Neural cell (in vitro differentiated cells): ENCODE data around the gene MGAT5. TPM values are rescaled to one million over a fixed set of nuclear protein-coding genes. Genes with fewer than 3 reads are reported as not detected.

ENCODE experiments used
- H2AFZ ChIP-seq: fragments of 200-600, 300-800 bp; sonication (generic), shearing (Covaris generic); 2 replicates; pipeline ENCODE4 v1.6.0; 2014; ENCODE audit warnings: low read depth, mild to moderate bottlenecking, antibody characterized with exemption, low read length, moderate library complexity
- H3F3A ChIP-seq: fragments of 200-600 bp; shearing (Covaris generic); 2 replicates; pipeline ENCODE4 v1.6.1; 2016; ENCODE audit warnings: mild to moderate bottlenecking, moderate library complexity, mixed read lengths, antibody characterized with exemption, low read length; ENCODE audit not compliant: insufficient read depth, poor library complexity, severe bottlenecking
- H3K27ac ChIP-seq: fragments of 200-600, 300-800 bp; sonication (generic), shearing (Covaris generic); 2 replicates; pipeline ENCODE4 v1.5.1; 2014; ENCODE audit warnings: mild to moderate bottlenecking, low read length, moderate library complexity
- H3K27me3 ChIP-seq: fragments of 300-800, 200-600 bp; sonication (generic), shearing (Covaris generic); 2 replicates; pipeline ENCODE4 v1.6.0; 2014; ENCODE audit warnings: mild to moderate bottlenecking, low read depth, low read length, moderate library complexity; ENCODE audit not compliant: insufficient read depth
- H3K36me3 ChIP-seq: fragments of 300-800, 200-600 bp; sonication (generic), shearing (Covaris generic); 2 replicates; pipeline ENCODE4 v1.5.1; 2014; ENCODE audit warnings: mild to moderate bottlenecking, antibody characterized with exemption, low read length, moderate library complexity; ENCODE audit not compliant: insufficient read depth
- H3K4me2 ChIP-seq: fragments of 300-800, 200-600 bp; sonication (generic), shearing (Covaris generic); 2 replicates; pipeline ENCODE4 v1.6.0; 2014; ENCODE audit warnings: mild to moderate bottlenecking, low read length
- H3K4me3 ChIP-seq: fragments of 300-800, 200-600 bp; sonication (generic), shearing (Covaris generic); 2 replicates; pipeline ENCODE4 v1.5.1; 2014; ENCODE audit warnings: mild to moderate bottlenecking, low read length, moderate library complexity
- H3K79me2 ChIP-seq: fragments of 200-600 bp; shearing (Covaris generic); replicated peaks from 2 replicates; pipeline ENCODE4 v1.6.0; 2014; ENCODE audit warnings: mild to moderate bottlenecking, low read length, moderate library complexity; ENCODE audit not compliant: insufficient read depth
- H3K9ac ChIP-seq: fragments of 300-800, 200-600 bp; sonication (generic), shearing (Covaris generic); 2 replicates; pipeline ENCODE4 v1.6.1; 2016; ENCODE audit warnings: mild to moderate bottlenecking, low read length, mixed read lengths
- H3K9me2 ChIP-seq: fragments of 200-600 bp; shearing (Covaris generic); 2 replicates; pipeline ENCODE4 v1.6.1; 2016; ENCODE audit warnings: mild to moderate bottlenecking, low read length, mixed read lengths; ENCODE audit not compliant: insufficient read depth
- H3K9me3 ChIP-seq: fragments of 200-600, 300-800 bp; sonication (generic), shearing (Covaris generic); 2 replicates; pipeline ENCODE4 v1.6.1; 2016; ENCODE audit warnings: mild to moderate bottlenecking, mixed run types, low read length, moderate library complexity, mixed read lengths
- H4K20me1 ChIP-seq: fragments of 200-600 bp; shearing (Covaris generic); 2 replicates; pipeline ENCODE4 v1.6.1; 2016; ENCODE audit warnings: mild to moderate bottlenecking, mixed run types; ENCODE audit not compliant: insufficient read depth
- EP300 ChIP-seq: fragments of 450-650 bp; conservative IDR thresholded peaks from 2 replicates; pipeline ENCODE4 v1.6.1; 2014; ENCODE audit warnings: antibody characterized with exemption, mild to moderate bottlenecking, moderate library complexity; ENCODE audit not compliant: poor library complexity, severe bottlenecking
- EZH2 ChIP-seq: fragments of 200-600, 300-800 bp; shearing (Covaris generic), sonication (generic); IDR thresholded peaks from 2 replicates; pipeline ENCODE4 v1.6.1; 2014; ENCODE audit warnings: antibody characterized with exemption, low read length, borderline replicate concordance, mild to moderate bottlenecking; ENCODE audit not compliant: insufficient read depth, poor library complexity, severe bottlenecking
- MXI1 ChIP-seq: fragments of 450-650 bp; conservative IDR thresholded peaks from 2 replicates; pipeline ENCODE4 v1.6.1; 2014; ENCODE audit warnings: antibody characterized with exemption, mild to moderate bottlenecking; ENCODE audit not compliant: poor library complexity, severe bottlenecking
- POLR2AphosphoS5 ChIP-seq: IDR thresholded peaks from 2 replicates; pipeline ENCODE4 v1.6.1; 2012
- RAD21 ChIP-seq: fragments of 450-650 bp; conservative IDR thresholded peaks from 2 replicates; pipeline ENCODE4 v1.6.1; 2014; ENCODE audit warnings: antibody characterized with exemption, mild to moderate bottlenecking, moderate library complexity
- SMC3 ChIP-seq: fragments of 450-650 bp; conservative IDR thresholded peaks from 2 replicates; pipeline ENCODE4 v1.6.1; 2014; ENCODE audit warnings: antibody characterized with exemption, mild to moderate bottlenecking, moderate library complexity; ENCODE audit not compliant: poor library complexity
- TAF1 ChIP-seq: IDR thresholded peaks from 2 replicates; pipeline ENCODE4 v1.6.1; 2012; ENCODE audit warnings: low read depth
- polyA plus RNA-seq: library from polyadenylated mRNA; depleted of rRNA; stranded (reverse); fragments of >200 nt; gene quantifications from 2 replicates; pipeline ENCODE4 v1.2.3, GENCODE V29; 2014
- TF ChIP-seq, protein P1 (sequence below): IDR thresholded peaks from 2 replicates; pipeline ENCODE4 v1.6.1; 2012; ENCODE audit warnings: borderline replicate concordance
- TF ChIP-seq, protein P2 (sequence below): fragments of 450-650 bp; IDR thresholded peaks from 2 replicates; pipeline ENCODE4 v1.5.1; 2014; ENCODE audit warnings: antibody characterized with exemption, mild to moderate bottlenecking, moderate library complexity; ENCODE audit not compliant: poor library complexity, severe bottlenecking

Gene MGAT5
- polyA plus RNA-seq, 1 donor from 2014 or later: 40.9 TPM

DNA sequence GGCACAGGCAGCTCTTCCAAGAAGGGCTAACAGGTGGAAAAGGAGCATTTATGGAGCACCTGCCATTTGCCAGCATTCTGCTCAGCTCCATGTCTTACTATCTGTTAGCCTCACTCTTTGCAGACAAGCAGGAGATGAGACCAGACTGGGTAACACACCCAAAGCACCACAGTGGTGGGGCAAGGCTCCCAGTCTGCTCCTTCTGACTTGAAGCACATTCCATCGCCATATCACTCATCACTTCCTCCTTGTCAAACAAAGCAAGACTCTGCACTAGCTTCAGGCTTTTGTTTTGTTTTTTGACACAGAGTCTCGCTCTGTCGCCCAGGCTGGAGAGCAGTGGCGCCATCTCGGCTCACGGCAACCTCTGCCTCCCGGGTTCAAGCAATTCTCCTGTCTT, 182.8 kb downstream of the MGAT5 start:
- Histone ChIP-seq H3K36me3 (peaks cover 4% of the 10 kb centered on the region), H2AFZ (no peak overlapping the region), H4K20me1 (no peaks in the 10 kb centered on the region), H3K9me2 (no peaks in the 10 kb centered on the region), H3K79me2 (no peaks in the 10 kb centered on the region), H3K9ac (no peak overlapping the region), H3K4me3 (no peak overlapping the region), H3K9me3 (no peaks in the 10 kb centered on the region), H3K27me3 (no peaks in the 10 kb centered on the region), H3K4me2 (no peak overlapping the region), H3K27ac (no peak overlapping the region), H3F3A (no peaks in the 10 kb centered on the region)
- TF ChIP-seq SMC3 (no peak), EZH2 (no peak), TAF1 (no peak), RAD21 (no peak), EP300 (no peak), MXI1 (no peak), POLR2AphosphoS5 (no peak)
- TF ChIP-seq, protein P1, sequence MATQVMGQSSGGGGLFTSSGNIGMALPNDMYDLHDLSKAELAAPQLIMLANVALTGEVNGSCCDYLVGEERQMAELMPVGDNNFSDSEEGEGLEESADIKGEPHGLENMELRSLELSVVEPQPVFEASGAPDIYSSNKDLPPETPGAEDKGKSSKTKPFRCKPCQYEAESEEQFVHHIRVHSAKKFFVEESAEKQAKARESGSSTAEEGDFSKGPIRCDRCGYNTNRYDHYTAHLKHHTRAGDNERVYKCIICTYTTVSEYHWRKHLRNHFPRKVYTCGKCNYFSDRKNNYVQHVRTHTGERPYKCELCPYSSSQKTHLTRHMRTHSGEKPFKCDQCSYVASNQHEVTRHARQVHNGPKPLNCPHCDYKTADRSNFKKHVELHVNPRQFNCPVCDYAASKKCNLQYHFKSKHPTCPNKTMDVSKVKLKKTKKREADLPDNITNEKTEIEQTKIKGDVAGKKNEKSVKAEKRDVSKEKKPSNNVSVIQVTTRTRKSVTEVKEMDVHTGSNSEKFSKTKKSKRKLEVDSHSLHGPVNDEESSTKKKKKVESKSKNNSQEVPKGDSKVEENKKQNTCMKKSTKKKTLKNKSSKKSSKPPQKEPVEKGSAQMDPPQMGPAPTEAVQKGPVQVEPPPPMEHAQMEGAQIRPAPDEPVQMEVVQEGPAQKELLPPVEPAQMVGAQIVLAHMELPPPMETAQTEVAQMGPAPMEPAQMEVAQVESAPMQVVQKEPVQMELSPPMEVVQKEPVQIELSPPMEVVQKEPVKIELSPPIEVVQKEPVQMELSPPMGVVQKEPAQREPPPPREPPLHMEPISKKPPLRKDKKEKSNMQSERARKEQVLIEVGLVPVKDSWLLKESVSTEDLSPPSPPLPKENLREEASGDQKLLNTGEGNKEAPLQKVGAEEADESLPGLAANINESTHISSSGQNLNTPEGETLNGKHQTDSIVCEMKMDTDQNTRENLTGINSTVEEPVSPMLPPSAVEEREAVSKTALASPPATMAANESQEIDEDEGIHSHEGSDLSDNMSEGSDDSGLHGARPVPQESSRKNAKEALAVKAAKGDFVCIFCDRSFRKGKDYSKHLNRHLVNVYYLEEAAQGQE: no peak
- TF ChIP-seq, protein P2, sequence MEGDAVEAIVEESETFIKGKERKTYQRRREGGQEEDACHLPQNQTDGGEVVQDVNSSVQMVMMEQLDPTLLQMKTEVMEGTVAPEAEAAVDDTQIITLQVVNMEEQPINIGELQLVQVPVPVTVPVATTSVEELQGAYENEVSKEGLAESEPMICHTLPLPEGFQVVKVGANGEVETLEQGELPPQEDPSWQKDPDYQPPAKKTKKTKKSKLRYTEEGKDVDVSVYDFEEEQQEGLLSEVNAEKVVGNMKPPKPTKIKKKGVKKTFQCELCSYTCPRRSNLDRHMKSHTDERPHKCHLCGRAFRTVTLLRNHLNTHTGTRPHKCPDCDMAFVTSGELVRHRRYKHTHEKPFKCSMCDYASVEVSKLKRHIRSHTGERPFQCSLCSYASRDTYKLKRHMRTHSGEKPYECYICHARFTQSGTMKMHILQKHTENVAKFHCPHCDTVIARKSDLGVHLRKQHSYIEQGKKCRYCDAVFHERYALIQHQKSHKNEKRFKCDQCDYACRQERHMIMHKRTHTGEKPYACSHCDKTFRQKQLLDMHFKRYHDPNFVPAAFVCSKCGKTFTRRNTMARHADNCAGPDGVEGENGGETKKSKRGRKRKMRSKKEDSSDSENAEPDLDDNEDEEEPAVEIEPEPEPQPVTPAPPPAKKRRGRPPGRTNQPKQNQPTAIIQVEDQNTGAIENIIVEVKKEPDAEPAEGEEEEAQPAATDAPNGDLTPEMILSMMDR: no peak

DNA sequence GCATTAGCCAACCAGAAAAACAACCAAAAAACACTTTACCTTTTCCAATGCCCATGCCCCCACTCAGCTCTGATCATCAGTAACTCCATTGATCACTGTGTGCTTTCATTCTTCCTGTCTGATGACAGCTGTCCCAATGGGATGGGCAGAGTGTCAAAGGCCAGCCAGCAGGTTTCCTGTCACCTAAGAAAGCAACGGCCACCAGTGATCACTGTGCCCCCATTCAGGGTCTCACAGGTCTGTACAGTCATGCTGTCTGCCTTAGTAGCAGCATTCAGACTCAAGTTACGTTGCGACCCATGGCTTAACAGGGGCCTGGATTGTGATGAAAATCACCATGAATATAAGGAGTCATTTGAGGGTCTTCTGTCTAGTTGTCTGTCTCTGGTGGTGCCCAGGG, 184.5 kb downstream of the MGAT5 start:
- Histone ChIP-seq H3F3A (no peaks in the 10 kb centered on the region), H3K27ac (no peak overlapping the region), H3K9ac (no peak overlapping the region), H3K36me3 (peaks cover 4% of the 10 kb centered on the region), H2AFZ (no peak overlapping the region), H3K4me3 (no peak overlapping the region), H3K4me2 (no peak overlapping the region), H3K27me3 (no peaks in the 10 kb centered on the region), H3K9me2 (no peaks in the 10 kb centered on the region), H4K20me1 (no peaks in the 10 kb centered on the region), H3K79me2 (no peaks in the 10 kb centered on the region), H3K9me3 (no peaks in the 10 kb centered on the region)
- TF ChIP-seq SMC3 (no peak), EP300 (no peak), RAD21 (no peak), POLR2AphosphoS5 (no peak), TAF1 (no peak), EZH2 (no peak), MXI1 (no peak)
- TF ChIP-seq, protein P1: no peak
- TF ChIP-seq, protein P2: no peak
